ENCODE results near the gene CAVIN3.
"Not testable (repeated sequence)": the region's sequence is repeated elsewhere in the genome, so short reads cannot be mapped to it uniquely, and the experiment has no call there.

The CAVIN3 gene

GRCh38 chr11:6284250-6284649 is 36.1 kb downstream of the CAVIN3 start:
- no peak for DNase-seq (ENCODE audit: low spot score)
- in situ Hi-C loops (cut with MboI; ENCODE audit: low sequenced_read_pairs, unreplicated experiment), result no loop called here
- TF ChIP-seq, protein P1, sequence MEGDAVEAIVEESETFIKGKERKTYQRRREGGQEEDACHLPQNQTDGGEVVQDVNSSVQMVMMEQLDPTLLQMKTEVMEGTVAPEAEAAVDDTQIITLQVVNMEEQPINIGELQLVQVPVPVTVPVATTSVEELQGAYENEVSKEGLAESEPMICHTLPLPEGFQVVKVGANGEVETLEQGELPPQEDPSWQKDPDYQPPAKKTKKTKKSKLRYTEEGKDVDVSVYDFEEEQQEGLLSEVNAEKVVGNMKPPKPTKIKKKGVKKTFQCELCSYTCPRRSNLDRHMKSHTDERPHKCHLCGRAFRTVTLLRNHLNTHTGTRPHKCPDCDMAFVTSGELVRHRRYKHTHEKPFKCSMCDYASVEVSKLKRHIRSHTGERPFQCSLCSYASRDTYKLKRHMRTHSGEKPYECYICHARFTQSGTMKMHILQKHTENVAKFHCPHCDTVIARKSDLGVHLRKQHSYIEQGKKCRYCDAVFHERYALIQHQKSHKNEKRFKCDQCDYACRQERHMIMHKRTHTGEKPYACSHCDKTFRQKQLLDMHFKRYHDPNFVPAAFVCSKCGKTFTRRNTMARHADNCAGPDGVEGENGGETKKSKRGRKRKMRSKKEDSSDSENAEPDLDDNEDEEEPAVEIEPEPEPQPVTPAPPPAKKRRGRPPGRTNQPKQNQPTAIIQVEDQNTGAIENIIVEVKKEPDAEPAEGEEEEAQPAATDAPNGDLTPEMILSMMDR (IDR thresholded peaks at IDR 0.05; ENCODE audit: borderline replicate concordance, control extremely low read depth, extremely low read depth, insufficient read depth, missing control alignments), result no peak

GRCh38 chr11:6283453-6284023 is 36.8 kb downstream of the CAVIN3 start:
- no peak for DNase-seq (ENCODE audit: low spot score)
- in situ Hi-C loops (cut with MboI; ENCODE audit: low sequenced_read_pairs, unreplicated experiment), result no loop called here
- TF ChIP-seq, protein P1 (IDR thresholded peaks at IDR 0.05; ENCODE audit: borderline replicate concordance, control extremely low read depth, extremely low read depth, insufficient read depth, missing control alignments), result no peak

- DNase-seq (ENCODE audit: low spot score); in situ Hi-C loops (cut with MboI; ENCODE audit: low sequenced_read_pairs, unreplicated experiment): not testable (repeated sequence)
These were observed 39.5 kb downstream of the CAVIN3 start for GRCh38 chr11:6280809-6281208.

- in situ Hi-C loops (cut with MboI; ENCODE audit: low sequenced_read_pairs, unreplicated experiment), result no loop called here
- TF ChIP-seq, protein P1 (IDR thresholded peaks at IDR 0.05; ENCODE audit: borderline replicate concordance, control extremely low read depth, extremely low read depth, insufficient read depth, missing control alignments), result no peak
- DNase-seq (ENCODE audit: low spot score), result no peak
These were observed 47.1 kb downstream of the CAVIN3 start for GRCh38 chr11:6273188-6273587.

GRCh38 chr11:6271598-6271997 is 48.7 kb downstream of the CAVIN3 start:
- no peak for DNase-seq (ENCODE audit: low spot score)
- TF ChIP-seq, protein P1 (IDR thresholded peaks at IDR 0.05; ENCODE audit: borderline replicate concordance, control extremely low read depth, extremely low read depth, insufficient read depth, missing control alignments), result no peak
- in situ Hi-C loops (cut with MboI; ENCODE audit: low sequenced_read_pairs, unreplicated experiment), result no loop called here

- TF ChIP-seq, protein P1 (IDR thresholded peaks at IDR 0.05; ENCODE audit: borderline replicate concordance, control extremely low read depth, extremely low read depth, insufficient read depth, missing control alignments), result no peak
- no peak for DNase-seq (ENCODE audit: low spot score)
- in situ Hi-C loops (cut with MboI; ENCODE audit: low sequenced_read_pairs, unreplicated experiment), result no loop called here
These were observed 49.6 kb downstream of the CAVIN3 start for GRCh38 chr11:6270584-6271246.

DNA sequence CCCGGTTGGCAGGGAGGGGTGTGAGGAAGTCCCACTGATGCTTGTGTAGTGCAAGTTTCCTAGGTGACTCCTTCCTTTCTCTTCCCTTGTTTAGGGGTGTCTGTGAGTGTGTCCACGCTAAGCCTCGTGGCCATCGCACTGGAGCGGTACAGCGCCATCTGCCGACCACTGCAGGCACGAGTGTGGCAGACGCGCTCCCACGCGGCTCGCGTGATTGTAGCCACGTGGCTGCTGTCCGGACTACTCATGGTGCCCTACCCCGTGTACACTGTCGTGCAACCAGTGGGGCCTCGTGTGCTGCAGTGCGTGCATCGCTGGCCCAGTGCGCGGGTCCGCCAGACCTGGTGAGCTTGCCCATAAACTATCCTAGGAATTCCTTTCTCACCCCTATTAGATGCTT is 50.3 kb downstream of the CAVIN3 start:
- in situ Hi-C loops (cut with MboI; ENCODE audit: low sequenced_read_pairs, unreplicated experiment), result no loop called here
- TF ChIP-seq, protein P1 (IDR thresholded peaks at IDR 0.05; ENCODE audit: borderline replicate concordance, control extremely low read depth, extremely low read depth, insufficient read depth, missing control alignments), result no peak
- DNase-seq (ENCODE audit: low spot score), result no peak
